ENCODE data around the gene RTP3. TPM values are rescaled to one million over a fixed set of nuclear protein-coding genes. Genes with fewer than 3 reads are reported as not detected.
A peak's percentile ranks its signal among the peaks of the same experiment; 100 is the strongest.

Gene RTP3
- total and polyA plus RNA-seq, 7 donors: not detected

DNA sequence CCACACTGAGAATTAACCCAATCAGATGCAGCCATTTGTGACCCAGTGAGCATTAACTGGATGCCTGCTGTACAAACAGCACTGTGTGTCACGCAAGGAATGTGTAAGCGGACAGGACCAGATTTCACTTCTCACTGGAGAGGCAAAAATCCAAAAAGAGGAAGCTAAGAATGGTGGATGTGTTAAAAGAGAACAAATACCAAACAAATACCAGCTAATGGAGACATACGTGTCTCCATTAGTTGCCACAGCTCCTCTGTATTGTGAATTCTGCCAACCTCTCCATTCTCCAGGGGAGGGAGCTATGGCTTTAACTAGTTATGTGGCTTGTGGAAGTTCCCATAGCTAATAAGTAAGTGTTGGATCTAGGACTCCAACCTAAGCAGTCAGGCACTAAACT is 35.7 kb upstream of the RTP3 start:
- Histone ChIP-seq H3K4me1 (no peaks in the 10 kb centered on the region), H3K27ac (no peak overlapping the region), H3K36me3 (no peaks in the 10 kb centered on the region), H3K27me3 (peaks cover 5 to 32% (median 25%) of the 10 kb centered on the region in 3 donors), H3K9me3 (no peaks in the 10 kb centered on the region), H3K4me3 (no peak overlapping the region)
- WGBS, 2 donors: 60 to 77% methylated on average over 3 of the region's 3 CpGs
- intact Hi-C loops (cut with DNase I): no loop called here
- TF ChIP-seq, protein P1, sequence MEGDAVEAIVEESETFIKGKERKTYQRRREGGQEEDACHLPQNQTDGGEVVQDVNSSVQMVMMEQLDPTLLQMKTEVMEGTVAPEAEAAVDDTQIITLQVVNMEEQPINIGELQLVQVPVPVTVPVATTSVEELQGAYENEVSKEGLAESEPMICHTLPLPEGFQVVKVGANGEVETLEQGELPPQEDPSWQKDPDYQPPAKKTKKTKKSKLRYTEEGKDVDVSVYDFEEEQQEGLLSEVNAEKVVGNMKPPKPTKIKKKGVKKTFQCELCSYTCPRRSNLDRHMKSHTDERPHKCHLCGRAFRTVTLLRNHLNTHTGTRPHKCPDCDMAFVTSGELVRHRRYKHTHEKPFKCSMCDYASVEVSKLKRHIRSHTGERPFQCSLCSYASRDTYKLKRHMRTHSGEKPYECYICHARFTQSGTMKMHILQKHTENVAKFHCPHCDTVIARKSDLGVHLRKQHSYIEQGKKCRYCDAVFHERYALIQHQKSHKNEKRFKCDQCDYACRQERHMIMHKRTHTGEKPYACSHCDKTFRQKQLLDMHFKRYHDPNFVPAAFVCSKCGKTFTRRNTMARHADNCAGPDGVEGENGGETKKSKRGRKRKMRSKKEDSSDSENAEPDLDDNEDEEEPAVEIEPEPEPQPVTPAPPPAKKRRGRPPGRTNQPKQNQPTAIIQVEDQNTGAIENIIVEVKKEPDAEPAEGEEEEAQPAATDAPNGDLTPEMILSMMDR (IDR thresholded peaks at IDR 0.05): no peak
- TF ChIP-seq EP300 (IDR thresholded peaks at IDR 0.05) (no peak), POLR2A (IDR thresholded peaks at IDR 0.05) (no peak), POLR2AphosphoS5 (IDR thresholded peaks at IDR 0.05) (no peak)
- DNase-seq: no peak

DNA sequence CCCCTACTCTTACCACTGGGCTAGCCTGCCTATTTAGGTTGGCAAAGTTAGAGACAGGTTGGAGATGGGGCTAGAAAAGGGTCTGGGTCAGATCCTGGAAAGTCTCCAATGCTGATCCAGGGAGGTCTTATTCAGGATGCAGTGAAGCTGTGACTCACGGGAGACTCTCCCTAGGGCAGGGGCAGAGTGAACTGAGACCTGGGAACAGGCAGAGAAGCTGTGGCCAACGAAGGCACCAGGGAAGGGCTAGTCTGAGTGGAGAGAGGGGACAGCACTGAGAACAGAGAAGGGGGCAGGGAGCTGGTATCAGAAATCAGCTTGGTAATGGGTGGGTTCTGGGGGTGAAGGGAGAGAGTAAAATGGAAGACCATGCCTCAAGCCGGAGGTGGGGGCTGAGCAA is 35.3 kb upstream of the RTP3 start:
- Histone ChIP-seq H3K27ac (peak overlapping the region in 1 of 4 donors; percentile 46), H3K9me3 (no peaks in the 10 kb centered on the region), H3K36me3 (no peaks in the 10 kb centered on the region), H3K4me1 (no peaks in the 10 kb centered on the region), H3K4me3 (no peak overlapping the region), H3K27me3 (peaks cover 5 to 32% (median 25%) of the 10 kb centered on the region in 3 donors)
- DNase-seq: no peak
- WGBS, 2 donors: 79 to 85% methylated on average over 3 of the region's 3 CpGs
- no peak for TF ChIP-seq POLR2A (IDR thresholded peaks at IDR 0.05)
- no peak for TF ChIP-seq EP300 (IDR thresholded peaks at IDR 0.05)
- TF ChIP-seq POLR2AphosphoS5 (IDR thresholded peaks at IDR 0.05): no peak
- TF ChIP-seq, protein P1 (IDR thresholded peaks at IDR 0.05): no peak
- intact Hi-C loops (cut with DNase I): no loop called here

DNA sequence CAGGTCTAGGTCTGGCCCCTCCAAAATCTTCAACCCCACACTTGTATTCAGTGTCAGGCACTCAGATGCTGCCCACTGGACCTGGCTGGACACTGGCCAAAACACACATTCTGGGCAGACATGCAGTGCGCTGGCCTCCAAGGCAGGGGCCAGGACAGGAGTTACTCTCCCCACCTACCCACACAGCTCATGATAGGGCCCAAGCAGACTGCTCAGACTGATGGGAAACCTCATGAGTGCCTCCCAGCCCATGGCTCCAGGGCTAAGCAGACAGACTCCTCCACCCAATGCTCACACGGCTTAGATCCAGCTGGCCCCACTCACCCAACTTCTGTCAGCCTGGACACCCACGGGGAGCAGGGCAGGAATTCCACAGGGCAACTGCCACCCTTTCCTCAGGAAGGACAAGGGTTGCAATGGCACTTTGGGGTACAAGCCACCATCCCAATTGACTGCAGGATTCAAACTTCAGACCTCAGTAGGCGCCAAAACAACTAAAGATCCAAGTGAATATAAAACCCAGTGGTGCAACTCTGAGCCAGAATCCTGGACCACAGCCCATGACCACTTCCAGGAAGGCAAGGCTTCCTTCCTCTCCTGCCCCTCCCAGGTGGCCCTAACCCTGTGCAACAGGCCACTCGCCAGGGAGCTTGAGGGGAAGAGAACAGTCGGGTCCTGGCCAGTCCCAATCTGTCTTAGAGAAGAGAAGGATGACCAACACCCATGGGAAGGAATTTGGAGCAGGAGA is 34.5 kb upstream of the RTP3 start:
- Histone ChIP-seq H3K4me1 (no peaks in the 10 kb centered on the region), H3K4me3 (no peak overlapping the region), H3K27me3 (peaks cover 5 to 32% (median 25%) of the 10 kb centered on the region in 3 donors), H3K27ac (peak overlapping the region in 1 of 4 donors; percentile 46), H3K36me3 (no peaks in the 10 kb centered on the region), H3K9me3 (no peaks in the 10 kb centered on the region)
- intact Hi-C loops (cut with DNase I): no loop called here
- 77 to 78% methylated on average over 6 of the region's 6 CpGs for WGBS, 2 donors
- no peak for DNase-seq
- TF ChIP-seq POLR2AphosphoS5 (IDR thresholded peaks at IDR 0.05) (no peak), EP300 (IDR thresholded peaks at IDR 0.05) (no peak), POLR2A (IDR thresholded peaks at IDR 0.05) (no peak)
- TF ChIP-seq, protein P1 (IDR thresholded peaks at IDR 0.05): no peak

DNA sequence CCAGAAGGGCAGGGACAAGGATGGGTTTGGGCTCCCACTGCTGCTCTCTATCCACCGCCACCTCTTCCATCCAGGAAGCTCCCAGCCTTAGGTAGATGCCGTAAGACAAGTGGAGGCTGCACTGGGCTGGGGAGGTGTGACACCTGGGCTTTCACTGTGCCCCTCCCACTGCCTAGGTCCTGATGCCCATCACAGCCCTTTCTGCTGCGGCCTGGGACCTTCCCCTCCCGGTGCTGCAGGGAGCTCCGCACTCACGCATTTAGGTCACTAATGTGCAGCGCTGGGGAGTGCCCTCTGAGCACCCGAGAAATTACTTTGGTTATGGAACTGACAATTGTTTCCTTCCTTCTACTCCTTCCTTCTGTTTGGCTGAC is 33.9 kb upstream of the RTP3 start:
- DNase-seq: no peak
- no peaks in the 10 kb centered on the region for H3K9me3 ChIP-seq
- H3K36me3 ChIP-seq: no peaks in the 10 kb centered on the region
- no peaks in the 10 kb centered on the region for H3K4me1 ChIP-seq
- intact Hi-C loops (cut with DNase I): no loop called here
- WGBS, 2 donors: 76 to 84% methylated on average over 8 of the region's 8 CpGs
- TF ChIP-seq, protein P1 (IDR thresholded peaks at IDR 0.05): no peak
- TF ChIP-seq EP300 (IDR thresholded peaks at IDR 0.05): no peak
- TF ChIP-seq POLR2A (IDR thresholded peaks at IDR 0.05): no peak
- no peak for TF ChIP-seq POLR2AphosphoS5 (IDR thresholded peaks at IDR 0.05)
- H3K27me3 ChIP-seq: peaks cover 5 to 32% (median 25%) of the 10 kb centered on the region in 3 donors
- no peak overlapping the region for H3K27ac ChIP-seq
- no peak overlapping the region for H3K4me3 ChIP-seq

All from sigmoid colon (tissue), 7 donors.